HepG2 (cell line): ENCODE results near the gene TMEM107. TPM values are rescaled to one million over a fixed set of nuclear protein-coding genes. Genes with fewer than 3 reads are reported as not detected.
A peak's percentile ranks its signal among the peaks of the same experiment; 100 is the strongest.

Source experiments
- CBFB ChIP-seq: sonication (generic); formaldehyde crosslinking; IDR thresholded peaks from 2 replicates; pipeline ENCODE4 v1.4.0; 2020; ENCODE audit warnings: missing genetic modification reagents
- CHD4 ChIP-seq: fragments of 200-600 bp; sonication (generic); IDR thresholded peaks from 2 replicates; pipeline ENCODE4 v1.7.0; 2017; ENCODE audit warnings: mild to moderate bottlenecking, low read length, borderline replicate concordance
- DMTF1 ChIP-seq: sonication (generic); formaldehyde crosslinking; IDR thresholded peaks from 2 replicates; pipeline ENCODE4 v1.4.0; 2020; ENCODE audit warnings: mild to moderate bottlenecking, missing genetic modification reagents
- JARID2 ChIP-seq: sonication (generic); formaldehyde crosslinking; IDR thresholded peaks from 2 replicates; pipeline ENCODE4 v1.8.1; 2023; ENCODE audit warnings: missing genetic modification reagents, inconsistent platforms; ENCODE audit not compliant: insufficient replicate concordance
- MBD4 ChIP-seq: IDR thresholded peaks from 2 replicates; pipeline ENCODE4 v1.6.1; 2012; ENCODE audit warnings: low read length, inconsistent platforms, borderline replicate concordance
- MED1 ChIP-seq: sonication (generic); formaldehyde crosslinking; IDR thresholded peaks from 2 replicates; pipeline ENCODE4 v1.4.0; 2020; ENCODE audit warnings: missing genetic modification reagents
- PITX1 ChIP-seq: sonication (generic); formaldehyde crosslinking; IDR thresholded peaks from 2 replicates; pipeline ENCODE4 v1.5.1; 2020; ENCODE audit warnings: mild to moderate bottlenecking, missing genetic modification reagents
- SOX13 ChIP-seq, 3 experiments: fragments of 450-650 bp in 1 of 3; sonication (generic) in 1 of 3; formaldehyde crosslinking in 1 of 3; IDR thresholded peaks in 2 of 3; conservative IDR thresholded peaks in 1 of 3; 2 replicates each; pipeline versions ENCODE4 v1.5.0 to v1.6.1; 2016 to 2020; ENCODE audit warnings: antibody characterized with exemption in 1 of 3, mild to moderate bottlenecking in 1 of 3, missing compliant biosample characterization in 1 of 3, missing genetic modification reagents in 1 of 3, moderate library complexity in 1 of 3
- SP5 ChIP-seq: IDR thresholded peaks from 2 replicates; pipeline ENCODE4 v1.6.1; 2016; ENCODE audit warnings: low read depth, borderline replicate concordance
- TBX3 ChIP-seq: fragments of 450-650 bp; IDR thresholded peaks from 2 replicates; pipeline ENCODE4 v1.6.1; 2017; ENCODE audit warnings: antibody characterized with exemption, mild to moderate bottlenecking, inconsistent platforms, borderline replicate concordance
- TEAD3 ChIP-seq: optimal IDR thresholded peaks from 2 replicates; pipeline ENCODE3; 2016; ENCODE audit warnings: borderline replicate concordance
- ZBTB44 ChIP-seq: sonication (generic); formaldehyde crosslinking; IDR thresholded peaks from 2 replicates; pipeline ENCODE4 v1.4.0; 2020; ENCODE audit warnings: missing genetic modification reagents
- ZNF121 ChIP-seq: sonication (generic); formaldehyde crosslinking; IDR thresholded peaks from 2 replicates; pipeline ENCODE4 v1.5.0; 2020; ENCODE audit warnings: mild to moderate bottlenecking, missing genetic modification reagents
- ZNF18 ChIP-seq: sonication (generic); formaldehyde crosslinking; IDR thresholded peaks from 2 replicates; pipeline ENCODE4 v1.8.0; 2022; ENCODE audit warnings: mild to moderate bottlenecking, missing genetic modification reagents; ENCODE audit not compliant: insufficient replicate concordance
- ZNF552 ChIP-seq: sonication (generic); formaldehyde crosslinking; IDR thresholded peaks from 2 replicates; pipeline ENCODE4 v1.9.0; 2022; ENCODE audit warnings: missing genetic modification reagents, mild to moderate bottlenecking, borderline replicate concordance
- ZNF672 ChIP-seq: sonication (generic); formaldehyde crosslinking; IDR thresholded peaks from 2 replicates; pipeline ENCODE4 v1.8.1; 2022; ENCODE audit warnings: missing genetic modification reagents
- ZNF687 ChIP-seq: sonication (generic); formaldehyde crosslinking; IDR thresholded peaks from 2 replicates; pipeline ENCODE4 v1.5.1; 2020; ENCODE audit warnings: mild to moderate bottlenecking, missing genetic modification reagents, moderate library complexity
- ZNF781 ChIP-seq: sonication (generic); formaldehyde crosslinking; IDR thresholded peaks from 2 replicates; pipeline ENCODE4 v1.5.1; 2020; ENCODE audit warnings: borderline replicate concordance, mild to moderate bottlenecking, missing genetic modification reagents; ENCODE audit errors: not compliant biosample characterization
- polyA plus RNA-seq, 8 experiments: library from polyadenylated mRNA; depleted of rRNA in 3 of 8; stranded (reverse) in 7 of 8; unstranded in 1 of 8; fragments of >200 nt; fragmentation: Illumina TruSeq in 4 of 8; extraction: Trizol in 4 of 8; gene quantifications; 2 replicates each; pipeline versions ENCODE4 v1.2.1 to v1.2.3, GENCODE V29; 2011 to 2016; ENCODE audit warnings: low read depth in 4 of 8, missing spikeins in 1 of 8, mixed read lengths in 1 of 8; ENCODE audit not compliant: insufficient read depth in 1 of 8
- total RNA-seq, 5 experiments: library from RNA; depleted of rRNA; stranded (reverse); fragments of >200 nt; fragmentation: Illumina TruSeq; extraction: Trizol; gene quantifications; 2 replicates each; pipeline ENCODE4 v1.2.3, GENCODE V29; 2016; ENCODE audit warnings: low read depth in 1 of 5

TMEM107 gene
- total and polyA plus RNA-seq, 2 of the 13 experiments (the other 11 are each of a cell fraction or from before 2014, with no cell fraction given): 7.2 to 15.3 TPM

- TF ChIP-seq JARID2 (CRISPR knock-in tag) (no peak), ZNF672 (CRISPR knock-in tag) (no peak), ZNF687 (CRISPR knock-in tag) (peak; percentile 42), ZBTB44 (CRISPR knock-in tag) (no peak), SOX13 (IDR thresholded peaks at IDR 0.05) (no peak), SOX13 (CRISPR knock-in tag; conservative IDR thresholded peaks at IDR 0.05 in 1 of 2, IDR thresholded peaks at IDR 0.05 in 1 of 2) (peak in 1 of 2 experiments; percentile 65; a peak in 1 of 4 replicates), ZNF552 (CRISPR knock-in tag) (no peak), CBFB (CRISPR knock-in tag) (0 out of 2 replicates have a peak, but pooled peaks have one; percentile 71), MBD4 (no peak), TEAD3 (CRISPR knock-in tag) (peak; percentile 36), DMTF1 (CRISPR knock-in tag) (no peak), SP5 (CRISPR knock-in tag) (peak; percentile 69; the same call in 1 of the 2 replicates), TBX3 (peak; percentile 22; the same call in 1 of the 2 replicates), ZNF18 (CRISPR knock-in tag) (no peak), PITX1 (peak; percentile 81), CHD4 (peak; percentile 79; the same call in 1 of the 2 replicates), ZNF781 (CRISPR knock-in tag) (no peak), ZNF121 (CRISPR knock-in tag) (0 out of 2 replicates have a peak, but pooled peaks have one; percentile 8), MED1 (CRISPR knock-in tag) (peak; percentile 87)
Observed at GRCh38 chr17:8212312-8213180, 36.4 kb upstream of the TMEM107 start (continued).
